HepG2 (cell line): ENCODE results near the gene EXTL1. TPM values are rescaled to one million over a fixed set of nuclear protein-coding genes. Genes with fewer than 3 reads are reported as not detected.

Experiments used
- ADNP ChIP-seq: sonication (generic); formaldehyde crosslinking; IDR thresholded peaks from 2 replicates; pipeline ENCODE4 v1.4.0; 2020; ENCODE audit warnings: missing genetic modification reagents
- ARID5B ChIP-seq: IDR thresholded peaks from 2 replicates; pipeline ENCODE4 v1.4.0; 2020; ENCODE audit warnings: mild to moderate bottlenecking, missing genetic modification reagents
- IKZF1 ChIP-seq: fragments of 450-650 bp; IDR thresholded peaks from 2 replicates; pipeline ENCODE4 v1.7.1; 2016
- LCORL ChIP-seq, 2 experiments: fragments of 450-650 bp in 1 of 2; sonication (generic) in 1 of 2; formaldehyde crosslinking in 1 of 2; IDR thresholded peaks; 2 replicates each; pipeline versions ENCODE4 v1.5.0 to v1.6.1; 2017 to 2020; ENCODE audit warnings: antibody characterized with exemption in 1 of 2, missing genetic modification reagents in 1 of 2
- NPAS2 ChIP-seq: sonication (generic); formaldehyde crosslinking; IDR thresholded peaks from 2 replicates; pipeline ENCODE4 v1.8.0; 2022; ENCODE audit warnings: mild to moderate bottlenecking, missing genetic modification reagents, borderline replicate concordance
- PAXIP1 ChIP-seq: sonication (generic); formaldehyde crosslinking; conservative IDR thresholded peaks from 2 replicates; pipeline ENCODE4 v1.4.0; 2020; ENCODE audit warnings: mild to moderate bottlenecking, missing genetic modification reagents, moderate library complexity
- TCF12 ChIP-seq, 2 experiments: fragments of 450-650 bp in 1 of 2; sonication (generic) in 1 of 2; formaldehyde crosslinking in 1 of 2; IDR thresholded peaks; 2 replicates each; pipeline versions ENCODE4 v1.6.1 to v1.8.0; 2017 to 2022; ENCODE audit warnings: antibody characterized with exemption in 1 of 2, mild to moderate bottlenecking in 1 of 2, missing genetic modification reagents in 1 of 2, moderate library complexity in 1 of 2
- TFAP4 ChIP-seq: sonication (generic); IDR thresholded peaks from 2 replicates; pipeline ENCODE4 v1.6.1; 2016; ENCODE audit warnings: low read depth, borderline replicate concordance
- YY1 ChIP-seq: IDR thresholded peaks from 2 replicates; pipeline ENCODE4 v1.6.1; 2011; ENCODE audit warnings: low read length, low read depth, moderate library complexity, mild to moderate bottlenecking; ENCODE audit not compliant: insufficient read depth, insufficient replicate concordance
- ZBTB39 ChIP-seq: sonication (generic); formaldehyde crosslinking; IDR thresholded peaks from 2 replicates; pipeline ENCODE4 v1.5.0; 2020; ENCODE audit warnings: missing genetic modification reagents
- ZFY ChIP-seq: sonication (generic); formaldehyde crosslinking; IDR thresholded peaks from 2 replicates; pipeline ENCODE4 v1.4.0; 2020; ENCODE audit warnings: missing genetic modification reagents
- ZNF839 ChIP-seq: sonication (generic); formaldehyde crosslinking; IDR thresholded peaks from 2 replicates; pipeline ENCODE4 v1.4.0; 2020; ENCODE audit warnings: missing genetic modification reagents, mild to moderate bottlenecking, borderline replicate concordance
- ZNF850 ChIP-seq: sonication (generic); formaldehyde crosslinking; conservative IDR thresholded peaks from 2 replicates; pipeline ENCODE4 v1.9.0; 2021; ENCODE audit warnings: mild to moderate bottlenecking, missing genetic modification reagents
- ZSCAN21 ChIP-seq: sonication (generic); formaldehyde crosslinking; IDR thresholded peaks from 2 replicates; pipeline ENCODE4 v1.8.0; 2022; ENCODE audit warnings: mild to moderate bottlenecking, missing genetic modification reagents, moderate library complexity, borderline replicate concordance
- polyA plus RNA-seq, 8 experiments: library from polyadenylated mRNA; depleted of rRNA in 3 of 8; stranded (reverse) in 7 of 8; unstranded in 1 of 8; fragments of >200 nt; fragmentation: Illumina TruSeq in 4 of 8; extraction: Trizol in 4 of 8; gene quantifications; 2 replicates each; pipeline versions ENCODE4 v1.2.1 to v1.2.3, GENCODE V29; 2011 to 2016; ENCODE audit warnings: low read depth in 4 of 8, missing spikeins in 1 of 8, mixed read lengths in 1 of 8; ENCODE audit not compliant: insufficient read depth in 1 of 8
- total RNA-seq, 5 experiments: library from RNA; depleted of rRNA; stranded (reverse); fragments of >200 nt; fragmentation: Illumina TruSeq; extraction: Trizol; gene quantifications; 2 replicates each; pipeline ENCODE4 v1.2.3, GENCODE V29; 2016; ENCODE audit warnings: low read depth in 1 of 5
- TF ChIP-seq, protein P1 (sequence below): sonication (generic); formaldehyde crosslinking; IDR thresholded peaks from 2 replicates; pipeline ENCODE4 v1.8.0; 2022; ENCODE audit warnings: mild to moderate bottlenecking, missing genetic modification reagents, borderline replicate concordance
- TF ChIP-seq, protein P2 (sequence below): IDR thresholded peaks from 2 replicates; pipeline ENCODE4 v1.6.1; 2016

The EXTL1 gene
- total and polyA plus RNA-seq, 2 of the 13 experiments (the other 11 are each of a cell fraction or from before 2014, with no cell fraction given): 0.35 to 1.0 TPM

GRCh38 chr1:26028490-26028980, 7.0 kb downstream of the EXTL1 start (continued):
- peak; percentile 67 for TF ChIP-seq PAXIP1 (CRISPR knock-in tag)
- TF ChIP-seq, protein P1, sequence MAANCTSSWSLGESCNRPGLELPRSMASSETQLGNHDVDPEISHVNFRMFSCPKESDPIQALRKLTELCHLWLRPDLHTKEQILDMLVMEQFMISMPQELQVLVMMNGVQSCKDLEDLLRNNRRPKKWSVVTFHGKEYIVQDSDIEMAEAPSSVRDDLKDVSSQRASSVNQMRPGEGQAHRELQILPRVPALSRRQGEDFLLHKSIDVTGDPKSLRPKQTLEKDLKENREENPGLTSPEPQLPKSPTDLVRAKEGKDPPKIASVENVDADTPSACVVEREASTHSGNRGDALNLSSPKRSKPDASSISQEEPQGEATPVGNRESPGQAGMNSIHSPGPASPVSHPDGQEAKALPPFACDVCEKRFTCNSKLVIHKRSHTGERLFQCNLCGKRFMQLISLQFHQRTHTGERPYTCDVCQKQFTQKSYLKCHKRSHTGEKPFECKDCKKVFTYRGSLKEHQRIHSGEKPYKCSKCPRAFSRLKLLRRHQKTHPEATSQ (CRISPR knock-in tag): no peak
- TF ChIP-seq TFAP4: peak; percentile 20; the same call in 1 of the 2 replicates
- no peak for TF ChIP-seq TCF12 (IDR thresholded peaks at IDR 0.05)
- TF ChIP-seq TCF12 (CRISPR knock-in tag; IDR thresholded peaks at IDR 0.05): no peak
- no peak for TF ChIP-seq ZNF839 (CRISPR knock-in tag)
- TF ChIP-seq IKZF1: no peak
- TF ChIP-seq YY1: no peak
- peak; percentile 31; the same call in 1 of the 2 replicates for TF ChIP-seq ZFY (CRISPR knock-in tag)
- no peak for TF ChIP-seq NPAS2 (CRISPR knock-in tag)
- TF ChIP-seq, protein P2, sequence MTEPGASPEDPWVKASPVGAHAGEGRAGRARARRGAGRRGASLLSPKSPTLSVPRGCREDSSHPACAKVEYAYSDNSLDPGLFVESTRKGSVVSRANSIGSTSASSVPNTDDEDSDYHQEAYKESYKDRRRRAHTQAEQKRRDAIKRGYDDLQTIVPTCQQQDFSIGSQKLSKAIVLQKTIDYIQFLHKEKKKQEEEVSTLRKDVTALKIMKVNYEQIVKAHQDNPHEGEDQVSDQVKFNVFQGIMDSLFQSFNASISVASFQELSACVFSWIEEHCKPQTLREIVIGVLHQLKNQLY (CRISPR knock-in tag): peak; percentile 74
- no peak for TF ChIP-seq LCORL (IDR thresholded peaks at IDR 0.05)
- TF ChIP-seq LCORL (CRISPR knock-in tag; IDR thresholded peaks at IDR 0.05): no peak
- no peak for TF ChIP-seq ZBTB39 (CRISPR knock-in tag)
- no peak for TF ChIP-seq ZNF850 (CRISPR knock-in tag)
- peak; percentile 55; the same call in 1 of the 2 replicates for TF ChIP-seq ADNP (CRISPR knock-in tag)
- peak; percentile 62 for TF ChIP-seq ARID5B (CRISPR knock-in tag)
- 0 out of 2 replicates have a peak, but pooled peaks have one; percentile 49 for TF ChIP-seq ZSCAN21 (CRISPR knock-in tag)
